Stimulated activated CD8-positive, alpha-beta memory T cell treated with anti-CD3 and anti-CD28 coated beads, Interleukin-4, amount 100 ng/mL, for 4 hours (primary cell): ENCODE results near the gene ZDHHC20.
A peak's percentile ranks its signal among the peaks of the same experiment; 100 is the strongest.

Experiments used
- DNase-seq, 2 donors: peaks; one replicate each; pipeline ENCODE4 v3.0.0-alpha.2; 2020; ENCODE audit warnings: low read depth in 2 of 2, low spot score in 1 of 2

ZDHHC20 gene

DNA sequence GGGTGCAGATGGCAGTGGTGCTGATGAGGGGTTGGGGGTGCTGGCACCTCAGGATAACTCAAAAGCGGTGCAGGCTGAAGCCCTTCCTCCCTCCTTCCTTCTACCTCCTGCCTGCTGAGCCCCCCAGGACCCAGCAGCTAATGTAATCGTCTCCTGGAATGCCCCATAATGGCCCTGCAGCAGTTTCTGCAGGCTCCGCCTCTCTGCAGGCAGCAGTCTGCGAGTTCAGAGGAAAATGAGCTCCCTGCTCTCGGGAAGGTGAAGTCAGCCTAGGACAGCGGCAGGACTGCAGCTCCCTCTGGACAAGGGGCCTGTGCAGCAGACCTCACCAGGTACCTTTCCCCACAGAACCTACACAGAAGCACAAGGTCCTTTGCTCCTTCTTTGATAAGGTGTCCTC is 130.9 kb downstream of the ZDHHC20 start:
- DNase-seq = no peak

DNA sequence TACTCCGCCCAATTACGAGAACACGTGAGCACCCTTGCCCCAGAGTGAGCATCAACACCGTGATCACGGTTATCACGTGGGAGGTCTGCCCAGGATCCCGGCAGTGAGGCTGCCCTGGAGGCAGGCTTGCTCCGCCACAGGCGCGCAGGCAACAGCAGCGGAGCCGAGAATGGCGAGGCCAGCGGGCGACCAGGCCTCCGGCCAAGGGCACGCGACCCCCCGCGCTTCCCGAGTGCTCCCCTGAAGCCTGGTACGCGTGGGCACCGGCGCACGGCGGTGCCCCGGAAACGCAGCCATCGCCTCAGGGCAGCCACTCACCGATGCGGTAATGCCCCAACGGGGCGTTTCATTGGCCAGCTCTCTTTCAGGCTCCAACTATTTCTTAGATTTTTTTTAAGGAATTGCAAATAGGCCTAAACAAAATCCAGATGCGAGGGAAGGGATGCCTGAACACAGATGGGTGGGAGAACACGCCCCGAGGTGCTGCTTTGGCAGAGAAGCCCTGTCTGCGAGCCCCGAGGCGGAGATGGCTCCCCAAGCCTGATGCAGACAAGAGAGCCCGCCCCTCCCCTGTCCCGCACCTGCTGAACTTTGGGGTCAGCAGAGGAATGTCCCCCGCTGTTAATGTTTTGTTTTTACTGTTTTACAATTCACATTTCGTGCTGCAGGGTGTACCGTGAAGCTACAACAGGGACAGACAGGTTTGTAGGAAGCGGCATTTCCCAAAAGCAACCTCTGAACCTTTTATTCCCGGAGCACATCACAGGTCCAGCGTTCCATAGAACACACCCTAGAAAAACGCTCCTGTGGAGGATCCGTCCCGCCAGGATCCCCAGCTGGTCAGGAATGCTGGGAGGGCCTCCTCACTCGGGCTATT is 132.7 kb downstream of the ZDHHC20 start:
- peak in 1 of 2 donors; percentile 3 for DNase-seq

DNA sequence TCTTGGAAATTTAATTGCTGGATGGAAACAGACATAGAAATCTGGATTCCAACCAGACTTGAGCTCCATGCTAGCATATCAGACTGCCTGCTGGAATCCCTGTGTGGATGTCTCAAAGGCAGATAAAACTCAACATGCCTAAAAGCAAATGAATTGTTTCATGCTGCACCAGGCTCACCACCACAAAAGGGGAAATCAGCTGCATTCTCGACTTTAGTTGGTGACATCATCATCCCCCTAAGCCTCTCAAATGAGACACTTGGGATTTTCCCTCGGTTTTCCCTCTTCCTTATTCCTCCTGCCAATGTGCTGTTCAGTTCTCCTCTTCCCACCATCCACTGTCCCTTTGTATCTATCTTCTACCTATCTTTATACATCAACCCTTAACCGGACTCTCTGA is 134.3 kb downstream of the ZDHHC20 start:
- no peak for DNase-seq

DNA sequence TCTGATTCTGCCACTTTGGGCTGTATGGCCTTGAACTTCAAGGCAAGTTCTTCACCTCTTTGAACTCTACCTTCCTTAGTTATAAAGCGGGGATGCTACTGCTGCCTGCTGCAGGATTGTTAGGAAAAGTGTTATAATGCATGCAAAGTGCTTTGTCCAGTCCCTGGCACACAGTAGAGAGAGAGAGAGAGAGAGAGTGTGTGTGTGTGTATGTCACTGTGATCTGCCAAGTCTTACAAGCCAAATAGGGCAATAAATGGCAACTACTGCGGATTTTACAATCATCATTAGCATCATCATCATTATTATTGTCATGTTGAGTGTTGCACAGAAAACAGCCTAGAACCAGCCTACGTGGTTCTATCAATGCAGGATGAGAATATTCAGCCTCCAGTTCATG is 136.1 kb downstream of the ZDHHC20 start:
- DNase-seq = no peak
